ENCODE measurements around the gene ANKRD30BL. TPM values are rescaled to one million over a fixed set of nuclear protein-coding genes. Genes with fewer than 3 reads are reported as not detected.
"Not testable (repeated sequence)": the region's sequence is repeated elsewhere in the genome, so short reads cannot be mapped to it uniquely, and the experiment has no call there.

The ANKRD30BL gene
- total RNA-seq: 1.2 TPM

DNA sequence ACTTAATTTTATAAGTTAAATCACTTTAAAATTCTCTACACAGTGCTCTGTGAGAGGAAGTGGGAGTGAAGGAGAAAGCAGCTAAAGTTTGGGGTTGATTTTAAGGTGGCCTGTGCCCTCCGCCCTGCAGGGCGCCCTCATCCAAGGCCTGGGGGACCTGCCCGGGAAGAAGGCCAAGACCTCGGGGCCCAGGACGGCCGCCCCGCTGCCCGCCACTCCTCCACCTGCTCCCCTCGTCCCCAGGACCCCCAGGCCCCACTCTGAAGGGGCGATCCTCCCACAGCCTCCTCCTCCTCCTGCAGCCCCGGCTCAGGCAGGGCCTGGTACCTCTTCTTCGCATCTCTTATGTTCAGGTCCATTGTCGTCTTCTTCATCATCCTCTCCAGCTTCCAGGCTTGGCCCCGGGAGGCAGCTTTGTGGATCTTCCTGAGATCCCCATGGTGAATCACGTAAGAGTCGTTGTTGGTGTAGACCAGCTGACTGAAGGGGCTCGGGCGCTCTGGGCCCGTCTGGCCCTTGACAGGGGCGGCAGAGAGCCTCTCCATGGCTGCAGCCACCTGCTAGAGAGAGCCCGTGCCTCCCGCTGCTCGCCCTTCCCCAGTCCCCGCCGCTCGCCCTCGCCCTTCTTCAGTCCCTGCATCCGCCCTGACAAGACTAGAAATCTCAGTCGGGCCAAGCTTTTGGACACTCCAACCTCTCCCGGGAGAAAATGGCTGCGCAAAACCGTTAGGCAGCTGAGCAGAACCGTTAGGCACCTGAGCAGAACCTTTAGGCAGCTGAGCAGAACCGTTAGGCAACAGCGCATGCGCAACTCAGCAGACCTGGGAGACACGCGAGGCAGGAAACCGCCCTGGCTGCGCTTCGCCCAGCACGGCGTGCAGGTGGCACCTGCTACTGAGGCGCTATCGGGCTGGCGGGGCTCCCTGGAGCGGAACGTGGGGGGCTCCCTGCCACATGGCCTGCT lies at the start of gene ANKRD30BL:
ANKRD30BL (minus strand) TSS at position 792 of the 964 bp plus-strand sequence; CDS start at position 545, 247 bp downstream.
- H3K27me3 ChIP-seq; H3K9me3 ChIP-seq; intact Hi-C loops (cut with DNase I); H3K4me1 ChIP-seq; DNase-seq (ENCODE audit: extremely low spot score in 2 of 2); H3K4me3 ChIP-seq; H3K36me3 ChIP-seq; H3K27ac ChIP-seq: not testable (repeated sequence)

DNA sequence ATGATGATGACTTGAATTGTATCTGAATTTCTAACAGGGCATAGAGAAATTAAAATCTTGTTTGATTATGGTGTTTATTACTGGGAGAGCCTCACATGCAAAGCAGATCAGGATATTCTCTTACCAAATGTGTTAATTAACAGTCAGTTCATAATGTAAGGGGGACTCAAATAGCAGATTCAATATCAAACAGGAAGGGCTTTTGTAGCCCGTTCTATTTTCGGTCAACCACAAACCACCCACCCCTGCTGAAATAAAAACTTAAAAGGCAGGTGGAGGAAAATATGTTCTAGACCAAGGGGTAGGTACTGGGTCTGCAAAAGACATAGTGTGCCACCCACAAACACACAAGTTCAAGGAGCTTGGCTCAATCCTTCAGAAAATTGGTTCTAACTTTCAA lies 41.1 kb upstream of the ANKRD30BL start:
- DNase-seq (ENCODE audit: extremely low spot score in 2 of 2); H3K4me1 ChIP-seq; H3K9me3 ChIP-seq; H3K4me3 ChIP-seq; H3K36me3 ChIP-seq; intact Hi-C loops (cut with DNase I); H3K27me3 ChIP-seq; H3K27ac ChIP-seq: not testable (repeated sequence)

GRCh38 chr2:132192854-132193253 lies 31.1 kb upstream of the ANKRD30BL start:
- H3K4me1 ChIP-seq; H3K27ac ChIP-seq; DNase-seq (ENCODE audit: extremely low spot score in 2 of 2); H3K36me3 ChIP-seq; H3K9me3 ChIP-seq; intact Hi-C loops (cut with DNase I); H3K27me3 ChIP-seq; H3K4me3 ChIP-seq: not testable (repeated sequence)

DNA sequence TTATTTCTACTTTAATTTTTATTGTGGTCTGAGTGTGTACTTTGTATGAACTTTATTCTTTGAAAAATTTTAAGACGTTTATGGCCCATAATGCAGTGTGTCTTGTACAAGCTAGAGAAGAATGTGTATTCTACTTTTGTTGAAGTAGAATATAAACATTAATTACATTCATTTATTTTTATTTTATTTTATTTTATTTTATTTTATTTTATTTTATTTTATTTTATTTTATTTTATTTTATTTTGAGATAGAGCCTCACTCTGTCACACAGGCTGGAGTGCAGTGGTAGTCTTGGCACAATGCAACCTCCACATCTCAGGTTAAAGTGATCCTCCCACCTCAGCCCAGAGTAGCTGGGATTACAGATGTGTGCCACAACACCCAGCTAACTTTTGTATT lies 5.3 kb upstream of the ANKRD30BL start:
- intact Hi-C loops (cut with DNase I); H3K4me1 ChIP-seq: not testable (repeated sequence)

GRCh38 chr2:132162125-132162660 lies 441 bp upstream of the ANKRD30BL start:
- H3K9me3 ChIP-seq; H3K27me3 ChIP-seq; H3K4me3 ChIP-seq; intact Hi-C loops (cut with DNase I); DNase-seq (ENCODE audit: extremely low spot score in 2 of 2); H3K36me3 ChIP-seq; H3K4me1 ChIP-seq; H3K27ac ChIP-seq: not testable (repeated sequence)

More for the DNA sequence above, 5.3 kb upstream of the ANKRD30BL start:
- H3K36me3 ChIP-seq; H3K9me3 ChIP-seq; H3K4me3 ChIP-seq; H3K27me3 ChIP-seq; H3K27ac ChIP-seq; DNase-seq (ENCODE audit: extremely low spot score in 2 of 2): not testable (repeated sequence)

- DNase-seq (ENCODE audit: extremely low spot score in 2 of 2); H3K27ac ChIP-seq; H3K9me3 ChIP-seq; H3K4me1 ChIP-seq; H3K36me3 ChIP-seq; H3K4me3 ChIP-seq; H3K27me3 ChIP-seq; intact Hi-C loops (cut with DNase I): not testable (repeated sequence)
- TF ChIP-seq, protein P1, sequence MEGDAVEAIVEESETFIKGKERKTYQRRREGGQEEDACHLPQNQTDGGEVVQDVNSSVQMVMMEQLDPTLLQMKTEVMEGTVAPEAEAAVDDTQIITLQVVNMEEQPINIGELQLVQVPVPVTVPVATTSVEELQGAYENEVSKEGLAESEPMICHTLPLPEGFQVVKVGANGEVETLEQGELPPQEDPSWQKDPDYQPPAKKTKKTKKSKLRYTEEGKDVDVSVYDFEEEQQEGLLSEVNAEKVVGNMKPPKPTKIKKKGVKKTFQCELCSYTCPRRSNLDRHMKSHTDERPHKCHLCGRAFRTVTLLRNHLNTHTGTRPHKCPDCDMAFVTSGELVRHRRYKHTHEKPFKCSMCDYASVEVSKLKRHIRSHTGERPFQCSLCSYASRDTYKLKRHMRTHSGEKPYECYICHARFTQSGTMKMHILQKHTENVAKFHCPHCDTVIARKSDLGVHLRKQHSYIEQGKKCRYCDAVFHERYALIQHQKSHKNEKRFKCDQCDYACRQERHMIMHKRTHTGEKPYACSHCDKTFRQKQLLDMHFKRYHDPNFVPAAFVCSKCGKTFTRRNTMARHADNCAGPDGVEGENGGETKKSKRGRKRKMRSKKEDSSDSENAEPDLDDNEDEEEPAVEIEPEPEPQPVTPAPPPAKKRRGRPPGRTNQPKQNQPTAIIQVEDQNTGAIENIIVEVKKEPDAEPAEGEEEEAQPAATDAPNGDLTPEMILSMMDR (IDR thresholded peaks at IDR 0.05): peak in 2 of 3 experiments; percentile 31 to 39
Measured at GRCh38 chr2:132146774-132147173, 15.0 kb downstream of the ANKRD30BL start.

Small RNA genes within 50 kb of the gene (small RNA-seq; reads per million reads assigned to genes)
- gene RNU6-1132P: not detected
